SK-N-SH (cell line): ENCODE results near the gene NOP9. TPM values are rescaled to one million over a fixed set of nuclear protein-coding genes. Genes with fewer than 3 reads are reported as not detected.

Source experiments
- CTCF ChIA-PET: fragments of 300-600, 350-600 bp; formaldehyde crosslinking; extraction: SDS; loops from one replicate; lab custom pipeline; 2021; lab: Yijun Ruan, JAX
- POLR2A ChIA-PET: fragments of 350-600 bp; sonication (Branson Sonifier 250); formaldehyde crosslinking; extraction: SDS; loops from one replicate; lab custom pipeline; 2020; ENCODE audit warnings: antibody characterized with exemption, inconsistent platforms; lab: Yijun Ruan, JAX
- DNase-seq: peaks from one replicate; pipeline ENCODE4 v3.0.0; 2012
- H2AFZ ChIP-seq: fragments of 200-600 bp; sonication (generic); 2 replicates; pipeline ENCODE4 v1.8.1; 2016; ENCODE audit warnings: antibody characterized with exemption, mild to moderate bottlenecking, low read depth
- H3F3A ChIP-seq: fragments of 200-600 bp; sonication (generic); replicated peaks from 2 replicates; pipeline ENCODE3; 2016; ENCODE audit warnings: antibody characterized with exemption, mild to moderate bottlenecking; ENCODE audit not compliant: insufficient read depth
- H3K27ac ChIP-seq, 2 experiments: fragments of 200-500 bp in 1 of 2; fragments of 200-600 bp in 1 of 2; sonication (Bioruptor generic) in 1 of 2; sonication (generic), shearing (Covaris generic) in 1 of 2; 2 replicates each; pipeline versions ENCODE4 v1.5.1 to v1.6.1; 2014 to 2016; ENCODE audit warnings: low read depth in 2 of 2, inconsistent platforms in 1 of 2, low read length in 1 of 2, mild to moderate bottlenecking in 1 of 2, mixed read lengths in 1 of 2
- H3K27me3 ChIP-seq: fragments of 200-600 bp; sonication (generic), shearing (Covaris generic); 2 replicates; pipeline ENCODE4 v1.6.1; 2016; ENCODE audit warnings: mixed run types; ENCODE audit not compliant: insufficient read depth
- H3K36me3 ChIP-seq, 2 experiments: fragments of 200-500 bp in 1 of 2; fragments of 200-600 bp in 1 of 2; sonication (Bioruptor generic) in 1 of 2; sonication (generic) in 1 of 2; replicated peaks in 1 of 2; 2 replicates each; pipeline versions ENCODE3 to v1.5.1; 2014 to 2016; ENCODE audit warnings: low read length in 1 of 2, mild to moderate bottlenecking in 1 of 2; ENCODE audit not compliant: insufficient read depth in 2 of 2, control insufficient read depth in 1 of 2
- H3K4me1 ChIP-seq, 2 experiments: fragments of 200-500 bp in 1 of 2; fragments of 200-600 bp in 1 of 2; sonication (Bioruptor generic) in 1 of 2; sonication (generic), shearing (Covaris generic) in 1 of 2; 2 replicates each; pipeline versions ENCODE4 v1.5.1 to v1.6.1; 2014 to 2016; ENCODE audit warnings: low read depth in 1 of 2, low read length in 1 of 2, mixed run types in 1 of 2; ENCODE audit not compliant: insufficient read depth in 2 of 2, control insufficient read depth in 1 of 2
- H3K4me2 ChIP-seq: fragments of 200-600 bp; sonication (generic), shearing (Covaris generic); 2 replicates; pipeline ENCODE4 v1.6.1; 2017; ENCODE audit warnings: mixed run types
- H3K4me3 ChIP-seq, 2 experiments: fragments of 200-500 bp in 1 of 2; fragments of 200-600 bp in 1 of 2; sonication (Bioruptor generic) in 1 of 2; sonication (generic), shearing (Covaris generic) in 1 of 2; 2 replicates each; pipeline versions ENCODE4 v1.5.1 to v1.8.1; 2014 to 2016; ENCODE audit warnings: low read depth in 2 of 2, inconsistent platforms in 1 of 2, low read length in 1 of 2, mild to moderate bottlenecking in 1 of 2, mixed read lengths in 1 of 2, moderate library complexity in 1 of 2
- H3K79me2 ChIP-seq: fragments of 200-600 bp; sonication (generic); 2 replicates; pipeline ENCODE4 v1.8.1; 2017; ENCODE audit warnings: mild to moderate bottlenecking; ENCODE audit not compliant: insufficient read depth
- H3K9ac ChIP-seq: fragments of 200-600 bp; sonication (generic); 2 replicates; pipeline ENCODE4 v1.6.1; 2017; ENCODE audit warnings: mixed run types
- H3K9me2 ChIP-seq: fragments of 200-600 bp; sonication (generic); 2 replicates; pipeline ENCODE4 v1.6.1; 2017; ENCODE audit warnings: mixed run types
- H3K9me3 ChIP-seq: fragments of 200-600 bp; sonication (generic); 2 replicates; pipeline ENCODE4 v1.6.1; 2017; ENCODE audit warnings: mixed run types, mild to moderate bottlenecking, moderate library complexity
- H4K20me1 ChIP-seq: fragments of 200-600 bp; sonication (generic); 2 replicates; pipeline ENCODE4 v1.6.1; 2017; ENCODE audit warnings: mild to moderate bottlenecking, mixed run types; ENCODE audit not compliant: insufficient read depth
- CHD2 ChIP-seq: fragments of 150-350 bp; IDR thresholded peaks from 2 replicates; pipeline ENCODE4 v1.6.1; 2018; ENCODE audit warnings: low read length; ENCODE audit not compliant: partially characterized antibody
- ELF1 ChIP-seq: IDR thresholded peaks from 2 replicates; pipeline ENCODE4 v1.4.0; 2012
- EP300 ChIP-seq, 2 experiments: IDR thresholded peaks; 2 replicates each; pipeline versions ENCODE4 v1.4.0 to v1.6.1; 2012; ENCODE audit warnings: borderline replicate concordance in 1 of 2, low read depth in 1 of 2, low read length in 1 of 2
- FOSL2 ChIP-seq: IDR thresholded peaks from 2 replicates; pipeline ENCODE4 v1.4.0; 2012; ENCODE audit warnings: low read depth, mild to moderate bottlenecking, moderate library complexity, borderline replicate concordance
- FOXM1 ChIP-seq: IDR thresholded peaks from 2 replicates; pipeline ENCODE4 v1.4.0; 2012; ENCODE audit warnings: low read depth, mild to moderate bottlenecking
- GABPA ChIP-seq: IDR thresholded peaks from 2 replicates; pipeline ENCODE4 v1.4.0; 2012; ENCODE audit warnings: low read depth, mild to moderate bottlenecking
- MAX ChIP-seq: IDR thresholded peaks from 2 replicates; pipeline ENCODE4 v1.4.0; 2012; ENCODE audit warnings: low read depth
- MXI1 ChIP-seq: IDR thresholded peaks from 2 replicates; pipeline ENCODE4 v1.6.1; 2012; ENCODE audit warnings: mild to moderate bottlenecking, low read depth, low read length, improper control_type of control experiment
- NFIC ChIP-seq: IDR thresholded peaks from 2 replicates; pipeline ENCODE4 v1.4.0; 2012; ENCODE audit warnings: borderline replicate concordance
- POLR2AphosphoS5 ChIP-seq: IDR thresholded peaks from 2 replicates; pipeline ENCODE4 v1.6.1; 2012; ENCODE audit warnings: low read depth, low read length
- RCOR1 ChIP-seq: fragments of 150-350 bp; IDR thresholded peaks from 2 replicates; pipeline ENCODE4 v1.6.1; 2017; ENCODE audit warnings: antibody characterized with exemption, low read length
- RFX5 ChIP-seq: IDR thresholded peaks from 2 replicates; pipeline ENCODE4 v1.6.1; 2012; ENCODE audit warnings: mild to moderate bottlenecking, improper control_type of control experiment, low read length
- RXRA ChIP-seq: IDR thresholded peaks from 2 replicates; pipeline ENCODE4 v1.4.0; 2012; ENCODE audit warnings: low read depth, mild to moderate bottlenecking, borderline replicate concordance
- SMC3 ChIP-seq: IDR thresholded peaks from 2 replicates; pipeline ENCODE4 v1.6.1; 2012; ENCODE audit warnings: low read depth, low read length, improper control_type of control experiment
- USF1 ChIP-seq: IDR thresholded peaks from 2 replicates; pipeline ENCODE4 v1.4.0; 2012; ENCODE audit warnings: low read depth, borderline replicate concordance
- YY1 ChIP-seq: IDR thresholded peaks from 2 replicates; pipeline ENCODE4 v1.4.0; 2012; ENCODE audit warnings: low read depth, mild to moderate bottlenecking
- WGBS: methylation state at CpG from one replicate; pipeline ENCODE4 v1.1.6; 2017; ENCODE audit warnings: low lambda C conversion rate; 5-methylcytosine and 5-hydroxymethylcytosine counted together
- polyA plus RNA-seq, 3 experiments: library from polyadenylated mRNA; depleted of rRNA; stranded (reverse); fragments of >200 nt; gene quantifications; 2 replicates each; pipeline ENCODE4 v1.2.3, GENCODE V29; 2012

NOP9 gene
- polyA plus RNA-seq, 1 of the 3 experiments (the other 2 are of a cell fraction): 11.9 TPM

GRCh38 chr14:24298892-24299254, 777 bp upstream of the NOP9 start:
- H3K27ac ChIP-seq: peak overlapping the region in 1 of 2 experiments; percentile 69; a peak in 2 of 4 replicates
- peaks cover 13 to 14% of the 10 kb centered on the region in 2 experiments for H3K4me1 ChIP-seq
- DNase-seq: no peak
- no peaks in the 10 kb centered on the region for H4K20me1 ChIP-seq
- peaks cover 21% of the 10 kb centered on the region for H3F3A ChIP-seq
- no peaks in the 10 kb centered on the region for H3K9me2 ChIP-seq
- ChIA-PET POLR2A (interaction anchor here (1.0 to 4.5 kb wide), 3 partner anchors 9 to 57 kb away, joined by 4 to 27 read pairs (median 4); partner anchors contain the start of genes CIDEB, RABGGTA and TINF2), CTCF (interaction anchor here (2.2 to 8.1 kb wide), 6 partner anchors 10 to 137 kb away, joined by 7 to 191 read pairs (median 52); partner anchors contain the start of genes CHMP4A, CIDEB, LTB4R2 and MDP1)
- 12% methylated on average over 7 of the region's 7 CpGs for WGBS
- peaks cover 28% of the 10 kb centered on the region for H3K79me2 ChIP-seq
- peak; percentile 22; the same call in 1 of the 2 replicates for TF ChIP-seq FOSL2
- no peak for TF ChIP-seq USF1
- H3K9ac ChIP-seq: peak overlapping the region; percentile 82
- peak overlapping the region; percentile 98 for H3K4me2 ChIP-seq
- no peaks in the 10 kb centered on the region for H3K27me3 ChIP-seq
- H2AFZ ChIP-seq: peak overlapping the region; percentile 90; the same call in 1 of the 2 replicates
- H3K4me3 ChIP-seq: peak overlapping the region; percentile 92 to 93
- H3K9me3 ChIP-seq: no peaks in the 10 kb centered on the region
- H3K36me3 ChIP-seq: peaks cover 39 to 42% of the 10 kb centered on the region in 2 experiments

DNA sequence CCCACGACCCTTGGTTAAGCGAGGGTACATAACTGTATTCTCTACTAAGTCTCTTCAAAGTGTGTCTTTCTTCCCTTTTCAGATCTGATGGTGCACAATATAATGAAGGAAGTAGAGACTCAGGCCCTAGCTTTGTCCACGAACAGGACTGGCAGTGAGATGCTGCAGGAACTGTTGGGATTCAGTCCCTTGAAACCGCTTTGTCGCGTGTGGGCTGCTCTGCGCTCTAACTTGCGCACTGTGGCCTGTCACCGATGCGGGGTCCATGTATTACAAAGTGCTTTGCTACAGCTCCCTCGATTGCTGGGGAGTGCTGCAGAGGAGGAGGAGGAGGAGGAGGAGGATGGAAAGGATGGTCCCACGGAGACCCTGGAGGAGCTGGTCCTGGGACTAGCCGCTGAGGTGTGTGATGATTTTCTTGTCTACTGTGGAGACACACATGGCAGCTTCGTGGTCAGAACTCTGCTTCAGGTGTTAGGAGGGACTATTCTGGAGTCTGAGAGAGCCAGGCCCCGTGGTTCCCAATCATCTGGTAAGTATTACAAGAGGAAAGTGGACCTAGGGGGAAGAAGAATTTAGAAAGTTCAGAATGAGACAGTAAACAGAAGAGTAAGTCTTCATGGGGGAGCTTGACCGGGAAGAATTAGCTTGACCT, 803 bp downstream of the NOP9 start:
- H3K4me1 ChIP-seq: peaks cover 13 to 14% of the 10 kb centered on the region in 2 experiments
- H2AFZ ChIP-seq: peak overlapping the region; percentile 90; the same call in 1 of the 2 replicates
- H3K4me2 ChIP-seq: peak overlapping the region; percentile 98
- H3K9me2 ChIP-seq: no peaks in the 10 kb centered on the region
- H3K9ac ChIP-seq: peak overlapping the region; percentile 82
- CTCF ChIA-PET: interaction anchor here (0.6 to 8.1 kb wide), 9 partner anchors 8 to 209 kb away, joined by 3 to 191 read pairs (median 7); partner anchors contain the start of genes CIDEB, LTB4R2, MDP1 and TINF2
- peak overlapping the region; percentile 92 to 93 for H3K4me3 ChIP-seq
- peaks cover 18% of the 10 kb centered on the region for H3F3A ChIP-seq
- DNase-seq: no peak
- no peak for TF ChIP-seq FOSL2
- no peak for TF ChIP-seq RXRA
- TF ChIP-seq CHD2: no peak
- TF ChIP-seq SMC3: no peak
- TF ChIP-seq ELF1: no peak
- TF ChIP-seq GABPA: no peak
- no peak for TF ChIP-seq RCOR1
- no peak for TF ChIP-seq NFIC
- TF ChIP-seq MAX: no peak
- TF ChIP-seq YY1: no peak
- no peak for TF ChIP-seq EP300 (IDR thresholded peaks at IDR 0.05; ENCODE audit: borderline replicate concordance in 1 of 2, low read depth in 1 of 2, low read length in 1 of 2)
- no peak for TF ChIP-seq FOXM1
- no peak for TF ChIP-seq POLR2AphosphoS5
- TF ChIP-seq MXI1: no peak
- no peak for TF ChIP-seq RFX5
- H3K36me3 ChIP-seq: peaks cover 38 to 49% of the 10 kb centered on the region in 2 experiments
- POLR2A ChIA-PET: interaction anchor here (2.0 to 4.5 kb wide), 2 partner anchors 29 to 58 kb away, joined by 6 to 27 read pairs; partner anchors contain the start of genes RABGGTA and TINF2
- no peaks in the 10 kb centered on the region for H3K27me3 ChIP-seq
- H3K9me3 ChIP-seq: no peaks in the 10 kb centered on the region
- H3K79me2 ChIP-seq: peaks cover 28% of the 10 kb centered on the region
- H4K20me1 ChIP-seq: no peaks in the 10 kb centered on the region
- peak overlapping the region in 1 of 2 experiments; percentile 69; a peak in 1 of 4 replicates for H3K27ac ChIP-seq
- 25% methylated on average over 16 of the region's 16 CpGs for WGBS
